HepG2 (cell line): ENCODE data around the gene GCN1. TPM values are rescaled to one million over a fixed set of nuclear protein-coding genes. Genes with fewer than 3 reads are reported as not detected.
A peak's percentile ranks its signal among the peaks of the same experiment; 100 is the strongest.

Experiments used
- CBFB ChIP-seq: sonication (generic); formaldehyde crosslinking; IDR thresholded peaks from 2 replicates; pipeline ENCODE4 v1.4.0; 2020; ENCODE audit warnings: missing genetic modification reagents
- HIVEP1 ChIP-seq: sonication (generic); formaldehyde crosslinking; IDR thresholded peaks from 2 replicates; pipeline ENCODE4 v1.4.0; 2020; ENCODE audit warnings: mild to moderate bottlenecking, missing genetic modification reagents
- HOXA5 ChIP-seq: sonication (generic); formaldehyde crosslinking; IDR thresholded peaks from 2 replicates; pipeline ENCODE4 v1.4.0; 2020; ENCODE audit warnings: missing genetic modification reagents
- KDM1A ChIP-seq: IDR thresholded peaks from 2 replicates; pipeline ENCODE4 v1.6.1; 2016; ENCODE audit warnings: missing compliant biosample characterization
- MLLT10 ChIP-seq: sonication (generic); formaldehyde crosslinking; IDR thresholded peaks from 2 replicates; pipeline ENCODE4 v1.4.0; 2020; ENCODE audit warnings: missing genetic modification reagents
- NFE2L2 ChIP-seq: fragments of 150-350 bp; IDR thresholded peaks from 2 replicates; pipeline ENCODE4 v1.6.1; 2014; ENCODE audit warnings: low read length
- POGZ ChIP-seq: sonication (generic); formaldehyde crosslinking; IDR thresholded peaks from 2 replicates; pipeline ENCODE4 v1.4.0; 2020; ENCODE audit warnings: mild to moderate bottlenecking, missing genetic modification reagents
- REPIN1 ChIP-seq: sonication (generic); formaldehyde crosslinking; IDR thresholded peaks from 2 replicates; pipeline ENCODE4 v1.8.0; 2022; ENCODE audit warnings: missing genetic modification reagents, low read depth, mild to moderate bottlenecking, borderline replicate concordance
- SP2 ChIP-seq: sonication (generic); formaldehyde crosslinking; IDR thresholded peaks from 2 replicates; pipeline ENCODE4 v1.5.1; 2020; ENCODE audit warnings: mild to moderate bottlenecking, missing genetic modification reagents
- SRSF9 ChIP-seq: fragments of 200-400 bp; formaldehyde crosslinking; IDR thresholded peaks from 2 replicates; pipeline ENCODE4 v1.6.1; 2018; ENCODE audit warnings: borderline replicate concordance, mild to moderate bottlenecking, low read depth, low read length; ENCODE audit not compliant: insufficient read depth, poor library complexity, severe bottlenecking
- ZKSCAN5 ChIP-seq: sonication (generic); formaldehyde crosslinking; IDR thresholded peaks from 2 replicates; pipeline ENCODE4 v1.5.1; 2020; ENCODE audit warnings: mild to moderate bottlenecking, missing genetic modification reagents
- ZNF235 ChIP-seq: sonication (generic); formaldehyde crosslinking; IDR thresholded peaks from 2 replicates; pipeline ENCODE4 v1.8.1; 2023; ENCODE audit warnings: mild to moderate bottlenecking, missing genetic modification reagents, borderline replicate concordance
- ZNF598 ChIP-seq: sonication (generic); formaldehyde crosslinking; IDR thresholded peaks from 2 replicates; pipeline ENCODE4 v1.5.1; 2020; ENCODE audit warnings: mild to moderate bottlenecking, missing genetic modification reagents, borderline replicate concordance
- ZNF616 ChIP-seq: sonication (generic); formaldehyde crosslinking; IDR thresholded peaks from 2 replicates; pipeline ENCODE4 v1.5.0; 2020; ENCODE audit warnings: low read depth, mild to moderate bottlenecking, missing genetic modification reagents
- ZNF652 ChIP-seq: IDR thresholded peaks from 2 replicates; pipeline ENCODE4 v1.6.1; 2016; ENCODE audit warnings: low read depth, borderline replicate concordance
- ZNF678 ChIP-seq: sonication (generic); formaldehyde crosslinking; IDR thresholded peaks from 2 replicates; pipeline ENCODE4 v1.4.0; 2020; ENCODE audit warnings: mild to moderate bottlenecking, missing genetic modification reagents
- ZNF878 ChIP-seq: sonication (generic); formaldehyde crosslinking; IDR thresholded peaks from 2 replicates; pipeline ENCODE4 v1.8.1; 2023; ENCODE audit warnings: mild to moderate bottlenecking, missing genetic modification reagents, moderate library complexity
- polyA plus RNA-seq, 8 experiments: library from polyadenylated mRNA; depleted of rRNA in 3 of 8; stranded (reverse) in 7 of 8; unstranded in 1 of 8; fragments of >200 nt; fragmentation: Illumina TruSeq in 4 of 8; extraction: Trizol in 4 of 8; gene quantifications; 2 replicates each; pipeline versions ENCODE4 v1.2.1 to v1.2.3, GENCODE V29; 2011 to 2016; ENCODE audit warnings: low read depth in 4 of 8, missing spikeins in 1 of 8, mixed read lengths in 1 of 8; ENCODE audit not compliant: insufficient read depth in 1 of 8
- total RNA-seq, 5 experiments: library from RNA; depleted of rRNA; stranded (reverse); fragments of >200 nt; fragmentation: Illumina TruSeq; extraction: Trizol; gene quantifications; 2 replicates each; pipeline ENCODE4 v1.2.3, GENCODE V29; 2016; ENCODE audit warnings: low read depth in 1 of 5
- TF ChIP-seq, protein P1 (sequence below): sonication (generic); formaldehyde crosslinking; IDR thresholded peaks from 2 replicates; pipeline ENCODE4 v1.4.0; 2020; ENCODE audit warnings: mild to moderate bottlenecking, missing genetic modification reagents, borderline replicate concordance
- TF ChIP-seq, protein P2 (sequence below): sonication (generic); formaldehyde crosslinking; IDR thresholded peaks from 2 replicates; pipeline ENCODE4 v1.8.1; 2023; ENCODE audit warnings: missing genetic modification reagents, mild to moderate bottlenecking, borderline replicate concordance
- TF ChIP-seq, protein P3 (sequence below): sonication (generic); formaldehyde crosslinking; IDR thresholded peaks from 2 replicates; pipeline ENCODE4 v1.4.0; 2020; ENCODE audit warnings: missing genetic modification reagents
- TF ChIP-seq, protein P4 (sequence below): sonication (generic); formaldehyde crosslinking; conservative IDR thresholded peaks from 2 replicates; pipeline ENCODE4 v1.4.0; 2020; ENCODE audit warnings: mild to moderate bottlenecking, missing genetic modification reagents, moderate library complexity

The GCN1 gene
- total and polyA plus RNA-seq, 2 of the 13 experiments (the other 11 are each of a cell fraction or from before 2014, with no cell fraction given): 58.2 to 83.0 TPM

DNA sequence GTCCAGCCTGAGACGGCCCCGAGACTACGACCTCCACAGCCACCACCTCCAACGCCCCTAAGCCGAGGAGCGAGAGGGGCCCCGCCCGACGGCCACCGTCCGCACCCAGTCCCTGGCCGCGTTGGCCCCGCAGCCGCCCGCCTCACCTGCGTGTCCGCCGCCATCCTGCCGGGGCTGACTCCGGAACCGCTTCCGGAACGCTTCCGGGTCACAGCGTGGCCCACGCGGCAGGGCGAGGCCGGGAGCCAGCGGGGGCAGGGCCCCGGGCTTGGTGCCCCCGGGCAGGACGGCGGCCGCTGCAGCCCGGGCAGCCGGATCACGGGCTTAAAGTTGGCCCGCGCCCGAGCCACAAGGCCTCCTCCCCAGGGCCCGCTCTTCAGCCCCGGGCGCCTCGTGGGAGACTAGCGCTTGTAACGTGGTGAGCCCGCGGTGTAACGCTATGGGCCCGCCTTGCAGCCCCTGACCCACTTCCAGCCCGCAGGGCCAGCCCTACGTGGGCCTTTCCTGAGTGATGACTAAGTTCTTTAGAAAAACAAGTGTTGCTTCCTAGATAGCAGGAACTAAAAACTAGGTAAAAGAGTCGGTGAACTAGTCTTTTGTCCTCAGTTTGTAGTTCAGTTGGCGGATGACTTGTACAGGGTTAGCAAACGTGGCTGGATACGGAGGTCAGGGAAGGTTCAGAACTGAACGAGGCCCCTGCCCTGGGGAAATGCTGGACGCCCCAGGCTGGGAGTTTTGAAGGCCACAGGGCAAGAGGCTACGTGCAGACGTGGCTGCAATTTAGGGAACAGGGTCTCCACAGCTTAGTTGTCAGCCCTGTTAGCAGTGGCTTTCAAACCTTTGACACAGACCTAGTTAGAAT is at the start of gene GCN1 (continued):
- TF ChIP-seq MLLT10 (CRISPR knock-in tag): no peak
- peak; percentile 86; the same call in 1 of the 2 replicates for TF ChIP-seq ZNF678 (CRISPR knock-in tag)
- TF ChIP-seq, protein P1, sequence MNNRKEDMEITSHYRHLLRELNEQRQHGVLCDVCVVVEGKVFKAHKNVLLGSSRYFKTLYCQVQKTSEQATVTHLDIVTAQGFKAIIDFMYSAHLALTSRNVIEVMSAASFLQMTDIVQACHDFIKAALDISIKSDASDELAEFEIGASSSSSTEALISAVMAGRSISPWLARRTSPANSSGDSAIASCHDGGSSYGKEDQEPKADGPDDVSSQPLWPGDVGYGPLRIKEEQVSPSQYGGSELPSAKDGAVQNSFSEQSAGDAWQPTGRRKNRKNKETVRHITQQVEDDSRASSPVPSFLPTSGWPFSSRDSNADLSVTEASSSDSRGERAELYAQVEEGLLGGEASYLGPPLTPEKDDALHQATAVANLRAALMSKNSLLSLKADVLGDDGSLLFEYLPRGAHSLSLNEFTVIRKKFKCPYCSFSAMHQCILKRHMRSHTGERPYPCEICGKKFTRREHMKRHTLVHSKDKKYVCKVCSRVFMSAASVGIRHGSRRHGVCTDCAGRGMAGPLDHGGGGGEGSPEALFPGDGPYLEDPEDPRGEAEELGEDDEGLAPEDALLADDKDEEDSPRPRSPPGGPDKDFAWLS: no peak
- peak; percentile 61; the same call in 1 of the 2 replicates for TF ChIP-seq HOXA5
- peak; percentile 92 for TF ChIP-seq ZNF235 (CRISPR knock-in tag)
- TF ChIP-seq POGZ (CRISPR knock-in tag): peak; percentile 57
- TF ChIP-seq, protein P2, sequence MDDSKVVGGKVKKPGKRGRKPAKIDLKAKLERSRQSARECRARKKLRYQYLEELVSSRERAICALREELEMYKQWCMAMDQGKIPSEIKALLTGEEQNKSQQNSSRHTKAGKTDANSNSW (CRISPR knock-in tag): peak; percentile 36; the same call in 1 of the 2 replicates
- TF ChIP-seq ZNF598: peak; percentile 19; the same call in 1 of the 2 replicates
- peak; percentile 60 for TF ChIP-seq SP2 (CRISPR knock-in tag)
- TF ChIP-seq HIVEP1 (CRISPR knock-in tag): 0 out of 2 replicates have a peak, but pooled peaks have one; percentile 44
- TF ChIP-seq, protein P3, sequence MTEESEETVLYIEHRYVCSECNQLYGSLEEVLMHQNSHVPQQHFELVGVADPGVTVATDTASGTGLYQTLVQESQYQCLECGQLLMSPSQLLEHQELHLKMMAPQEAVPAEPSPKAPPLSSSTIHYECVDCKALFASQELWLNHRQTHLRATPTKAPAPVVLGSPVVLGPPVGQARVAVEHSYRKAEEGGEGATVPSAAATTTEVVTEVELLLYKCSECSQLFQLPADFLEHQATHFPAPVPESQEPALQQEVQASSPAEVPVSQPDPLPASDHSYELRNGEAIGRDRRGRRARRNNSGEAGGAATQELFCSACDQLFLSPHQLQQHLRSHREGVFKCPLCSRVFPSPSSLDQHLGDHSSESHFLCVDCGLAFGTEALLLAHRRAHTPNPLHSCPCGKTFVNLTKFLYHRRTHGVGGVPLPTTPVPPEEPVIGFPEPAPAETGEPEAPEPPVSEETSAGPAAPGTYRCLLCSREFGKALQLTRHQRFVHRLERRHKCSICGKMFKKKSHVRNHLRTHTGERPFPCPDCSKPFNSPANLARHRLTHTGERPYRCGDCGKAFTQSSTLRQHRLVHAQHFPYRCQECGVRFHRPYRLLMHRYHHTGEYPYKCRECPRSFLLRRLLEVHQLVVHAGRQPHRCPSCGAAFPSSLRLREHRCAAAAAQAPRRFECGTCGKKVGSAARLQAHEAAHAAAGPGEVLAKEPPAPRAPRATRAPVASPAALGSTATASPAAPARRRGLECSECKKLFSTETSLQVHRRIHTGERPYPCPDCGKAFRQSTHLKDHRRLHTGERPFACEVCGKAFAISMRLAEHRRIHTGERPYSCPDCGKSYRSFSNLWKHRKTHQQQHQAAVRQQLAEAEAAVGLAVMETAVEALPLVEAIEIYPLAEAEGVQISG (CRISPR knock-in tag): peak; percentile 92
- TF ChIP-seq NFE2L2: no peak
- TF ChIP-seq ZKSCAN5 (CRISPR knock-in tag): no peak
- TF ChIP-seq ZNF878 (CRISPR knock-in tag): no peak; the same call in 1 of the 2 replicates
- TF ChIP-seq KDM1A (CRISPR knock-in tag): no peak
- TF ChIP-seq ZNF616 (CRISPR knock-in tag): peak; percentile 86
- peak; percentile 81 for TF ChIP-seq CBFB (CRISPR knock-in tag)
- no peak for TF ChIP-seq ZNF652 (CRISPR knock-in tag)
- peak; percentile 80 for TF ChIP-seq REPIN1 (CRISPR knock-in tag)
- TF ChIP-seq, protein P4, sequence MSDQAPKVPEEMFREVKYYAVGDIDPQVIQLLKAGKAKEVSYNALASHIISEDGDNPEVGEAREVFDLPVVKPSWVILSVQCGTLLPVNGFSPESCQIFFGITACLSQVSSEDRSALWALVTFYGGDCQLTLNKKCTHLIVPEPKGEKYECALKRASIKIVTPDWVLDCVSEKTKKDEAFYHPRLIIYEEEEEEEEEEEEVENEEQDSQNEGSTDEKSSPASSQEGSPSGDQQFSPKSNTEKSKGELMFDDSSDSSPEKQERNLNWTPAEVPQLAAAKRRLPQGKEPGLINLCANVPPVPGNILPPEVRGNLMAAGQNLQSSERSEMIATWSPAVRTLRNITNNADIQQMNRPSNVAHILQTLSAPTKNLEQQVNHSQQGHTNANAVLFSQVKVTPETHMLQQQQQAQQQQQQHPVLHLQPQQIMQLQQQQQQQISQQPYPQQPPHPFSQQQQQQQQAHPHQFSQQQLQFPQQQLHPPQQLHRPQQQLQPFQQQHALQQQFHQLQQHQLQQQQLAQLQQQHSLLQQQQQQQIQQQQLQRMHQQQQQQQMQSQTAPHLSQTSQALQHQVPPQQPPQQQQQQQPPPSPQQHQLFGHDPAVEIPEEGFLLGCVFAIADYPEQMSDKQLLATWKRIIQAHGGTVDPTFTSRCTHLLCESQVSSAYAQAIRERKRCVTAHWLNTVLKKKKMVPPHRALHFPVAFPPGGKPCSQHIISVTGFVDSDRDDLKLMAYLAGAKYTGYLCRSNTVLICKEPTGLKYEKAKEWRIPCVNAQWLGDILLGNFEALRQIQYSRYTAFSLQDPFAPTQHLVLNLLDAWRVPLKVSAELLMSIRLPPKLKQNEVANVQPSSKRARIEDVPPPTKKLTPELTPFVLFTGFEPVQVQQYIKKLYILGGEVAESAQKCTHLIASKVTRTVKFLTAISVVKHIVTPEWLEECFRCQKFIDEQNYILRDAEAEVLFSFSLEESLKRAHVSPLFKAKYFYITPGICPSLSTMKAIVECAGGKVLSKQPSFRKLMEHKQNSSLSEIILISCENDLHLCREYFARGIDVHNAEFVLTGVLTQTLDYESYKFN (CRISPR knock-in tag): peak; percentile 46
- no peak for TF ChIP-seq SRSF9
